ENCODE measurements around the gene CNOT4.

- TF ChIP-seq CTCF (conservative IDR thresholded peaks at IDR 0.05 in 1 of 2, IDR thresholded peaks at IDR 0.05 in 1 of 2; ENCODE audit: extremely low read depth in 1 of 2, insufficient read depth in 1 of 2, low read depth in 1 of 2, low read length in 2 of 2) (no peak), EZH2 (IDR thresholded peaks at IDR 0.05; ENCODE audit: borderline replicate concordance, low read length) (no peak)
Measured at GRCh38 chr7:135445690-135446089, 64.2 kb downstream of the CNOT4 start.
